Embryonic facial prominence (tissue), 1 donor: ENCODE results near the gene RAP1GAP.

Source experiments
- DNase-seq: peaks from one replicate; pipeline ENCODE4 v3.0.0-alpha.2; 2016; ENCODE audit errors: extremely low spot score

The RAP1GAP gene

DNA sequence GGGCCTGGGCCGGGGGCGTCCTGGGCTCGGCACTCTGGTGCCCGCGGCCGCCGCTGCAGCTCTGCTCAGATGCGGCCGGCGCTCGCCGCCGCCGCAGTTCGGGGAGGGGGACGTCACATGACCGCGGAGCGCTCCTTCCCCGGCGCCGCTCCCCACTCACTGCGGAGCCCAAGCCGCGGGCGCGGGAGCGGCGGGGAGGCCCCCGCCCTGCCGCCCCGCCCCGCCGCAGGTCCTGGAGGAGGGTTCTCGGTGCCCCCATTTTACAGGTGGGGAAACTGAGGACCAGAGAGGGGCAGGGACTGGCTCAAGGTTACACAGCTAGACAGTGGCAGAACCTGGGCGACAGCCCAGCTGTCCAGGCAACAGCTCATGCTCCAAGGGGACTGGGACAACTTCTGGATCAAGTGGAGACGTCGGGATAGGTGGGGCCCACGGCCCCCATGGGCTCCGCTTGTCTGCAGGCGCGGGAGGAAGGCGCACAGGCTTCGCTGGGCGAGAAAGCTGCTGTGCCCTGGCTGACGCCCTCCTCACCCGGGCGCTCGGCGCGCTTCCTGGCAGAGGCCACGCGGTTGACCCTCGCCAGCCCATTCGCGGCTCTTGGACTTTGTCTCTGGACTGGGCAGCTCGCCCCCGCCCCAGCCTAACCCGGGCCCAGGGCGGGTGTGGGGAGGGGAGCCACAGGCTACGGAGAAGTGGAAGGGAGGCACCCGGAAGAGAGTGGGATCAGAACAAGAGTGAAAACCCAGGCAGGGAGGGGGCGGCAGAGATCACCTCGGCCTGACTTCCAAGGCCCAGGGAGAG, at the start of gene RAP1GAP:
RAP1GAP (minus strand) TSS at position 100 of the 801 bp plus-strand sequence. CDS start 49,325 bp downstream, outside the sequence.
- no peak for DNase-seq

DNA sequence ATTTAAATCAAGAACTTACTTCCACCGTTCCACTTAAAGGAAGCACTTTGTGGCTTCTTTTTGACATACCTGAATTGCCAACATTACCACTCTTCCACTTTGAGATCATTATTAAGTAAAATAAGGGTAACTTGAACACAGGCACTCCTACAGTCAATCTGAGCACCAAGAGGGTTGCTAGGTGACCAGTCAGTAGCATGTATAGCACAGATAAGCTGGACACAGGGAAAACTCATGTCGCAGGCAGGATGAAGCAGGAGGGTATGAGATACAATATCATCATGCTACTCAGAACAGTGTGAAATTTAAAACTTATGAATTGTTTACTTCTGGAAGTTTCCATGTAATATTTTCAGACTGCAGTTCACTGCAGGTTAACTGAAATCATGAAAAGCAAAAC, 47.0 kb upstream of the RAP1GAP start:
- no peak for DNase-seq

DNA sequence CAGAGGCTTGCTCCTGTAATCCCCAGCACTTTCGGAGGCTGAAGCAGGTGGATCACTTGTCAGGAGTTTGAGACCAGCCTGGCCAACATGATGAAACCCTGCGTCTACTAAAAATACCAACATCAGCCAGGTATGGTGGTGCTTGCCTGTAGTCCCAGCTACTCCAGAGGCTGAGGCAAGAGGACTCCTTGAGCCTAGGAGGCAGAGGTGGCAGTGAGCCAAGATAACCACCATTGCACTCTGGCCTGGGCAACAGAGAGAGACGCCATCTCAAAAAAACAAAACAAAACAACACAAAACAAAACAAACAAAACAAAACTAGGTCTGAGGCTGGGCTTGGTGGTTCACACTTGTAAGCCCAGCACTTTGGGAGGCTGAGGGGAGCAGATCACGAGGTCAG, 38.7 kb upstream of the RAP1GAP start:
- DNase-seq, result no peak

DNA sequence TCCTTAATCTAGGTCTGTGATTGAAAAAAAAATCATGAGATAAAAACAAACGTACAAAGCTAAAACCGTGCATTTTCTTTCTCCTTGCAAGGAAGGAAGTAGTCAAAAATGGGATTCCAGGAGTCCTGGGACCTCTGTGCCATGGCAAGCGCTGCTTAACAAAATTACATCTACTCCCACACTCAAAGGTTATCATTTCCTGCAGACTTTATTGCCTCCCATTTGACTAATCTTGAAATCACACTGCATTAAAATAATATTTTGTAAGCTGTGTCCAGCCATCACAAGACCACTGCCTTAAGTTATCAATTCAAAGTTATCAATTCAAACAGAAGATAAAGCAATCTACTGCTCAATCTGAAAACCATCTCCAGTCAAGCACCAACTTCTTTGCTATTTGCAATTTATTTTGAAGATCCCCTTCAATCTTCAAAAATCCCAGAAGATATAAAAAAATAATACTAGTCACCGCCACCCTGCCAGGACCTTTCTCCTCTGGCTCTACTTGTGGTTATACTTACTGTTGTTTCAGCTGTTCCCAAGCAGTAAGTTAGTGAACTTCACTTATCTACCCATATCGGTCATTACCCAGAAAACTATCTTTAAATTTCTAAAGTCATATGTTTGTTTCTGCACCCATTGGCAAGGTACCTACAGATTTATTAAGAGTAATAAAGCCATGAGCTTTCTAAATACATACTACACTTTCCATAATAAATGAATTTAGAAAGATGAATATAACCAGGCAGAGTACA, 38.1 kb upstream of the RAP1GAP start:
- no peak for DNase-seq

DNA sequence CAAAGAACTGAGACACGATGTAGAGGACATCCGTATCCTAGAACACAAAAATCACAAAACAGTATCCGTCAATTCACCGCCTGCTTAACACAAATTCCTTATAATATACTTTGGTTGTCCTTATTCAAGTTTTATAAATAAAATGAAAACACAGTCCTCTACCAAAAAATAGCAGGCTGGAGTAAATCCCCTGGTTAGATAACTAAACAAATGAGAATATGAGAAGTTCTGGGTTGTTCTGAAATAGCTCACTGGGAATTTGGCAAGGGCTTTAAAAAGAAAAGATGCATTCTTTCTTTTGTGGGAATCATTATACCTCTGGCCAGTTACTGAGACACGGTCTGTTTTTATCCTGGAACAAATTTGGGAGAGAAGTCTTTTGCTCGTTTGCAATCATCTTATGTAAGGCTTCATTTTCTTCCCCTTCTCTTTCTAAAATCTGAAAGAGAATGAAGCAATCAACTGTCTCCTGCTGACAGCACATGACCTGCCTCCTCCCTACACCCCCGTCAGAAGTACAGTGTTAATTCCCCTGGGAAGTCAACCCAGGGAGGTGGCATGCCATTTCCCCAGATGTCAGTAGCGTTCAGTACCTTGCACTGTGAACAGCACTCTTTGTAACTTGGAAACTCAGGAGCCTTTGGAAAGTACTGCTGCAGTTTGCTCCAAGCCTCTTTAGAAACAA, 37.1 kb upstream of the RAP1GAP start:
- DNase-seq, result no peak

DNA sequence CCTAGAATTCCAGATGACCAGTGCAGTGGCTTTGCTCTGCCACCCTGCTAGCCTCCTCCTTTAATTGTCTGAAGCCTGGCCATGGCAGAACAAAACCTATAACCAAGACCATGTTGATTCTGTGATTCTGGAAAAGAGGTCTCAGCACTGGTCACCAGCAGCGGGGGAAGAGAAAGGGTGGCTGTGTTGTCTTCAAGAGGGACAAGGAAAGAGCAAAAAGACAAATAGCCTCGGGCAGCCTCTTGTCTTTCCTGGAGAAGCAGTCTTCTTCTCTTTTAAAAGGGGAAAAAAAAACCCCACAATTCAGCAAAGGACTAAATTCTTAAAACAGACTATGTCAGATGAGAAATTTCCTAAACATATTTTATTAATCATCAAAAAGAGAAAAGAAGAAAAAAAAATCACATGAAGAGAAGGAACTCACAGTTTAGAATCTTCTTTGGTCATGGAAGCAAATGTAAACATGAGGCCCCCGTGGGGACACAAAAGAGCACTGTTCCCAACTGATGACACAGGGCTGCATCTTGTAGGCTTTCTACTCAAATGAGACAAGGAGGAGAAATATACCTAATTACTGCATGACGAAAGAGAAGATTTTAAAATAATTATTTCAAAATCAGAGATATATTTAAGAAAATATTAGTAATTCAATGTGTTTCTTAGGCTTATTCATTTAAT, 36.3 kb upstream of the RAP1GAP start:
- no peak for DNase-seq

DNA sequence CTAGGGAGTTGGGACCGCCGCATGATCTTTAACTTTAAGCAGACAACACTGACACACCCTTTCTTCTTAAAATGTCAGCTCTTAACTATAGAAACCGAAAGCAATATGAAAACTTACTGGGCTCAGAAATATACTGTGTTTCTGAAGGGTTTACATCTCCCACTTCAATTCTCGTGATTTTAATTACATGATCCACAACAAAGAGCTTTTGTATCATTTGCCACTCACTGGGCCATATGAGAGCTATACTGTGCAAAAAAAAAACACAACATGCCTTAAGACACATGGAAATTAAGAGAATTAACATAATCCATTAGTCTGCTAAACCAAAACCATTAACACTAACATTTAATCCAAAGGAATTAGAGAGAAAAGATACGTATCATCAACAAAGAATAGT, 35.0 kb upstream of the RAP1GAP start:
- DNase-seq, result no peak

DNA sequence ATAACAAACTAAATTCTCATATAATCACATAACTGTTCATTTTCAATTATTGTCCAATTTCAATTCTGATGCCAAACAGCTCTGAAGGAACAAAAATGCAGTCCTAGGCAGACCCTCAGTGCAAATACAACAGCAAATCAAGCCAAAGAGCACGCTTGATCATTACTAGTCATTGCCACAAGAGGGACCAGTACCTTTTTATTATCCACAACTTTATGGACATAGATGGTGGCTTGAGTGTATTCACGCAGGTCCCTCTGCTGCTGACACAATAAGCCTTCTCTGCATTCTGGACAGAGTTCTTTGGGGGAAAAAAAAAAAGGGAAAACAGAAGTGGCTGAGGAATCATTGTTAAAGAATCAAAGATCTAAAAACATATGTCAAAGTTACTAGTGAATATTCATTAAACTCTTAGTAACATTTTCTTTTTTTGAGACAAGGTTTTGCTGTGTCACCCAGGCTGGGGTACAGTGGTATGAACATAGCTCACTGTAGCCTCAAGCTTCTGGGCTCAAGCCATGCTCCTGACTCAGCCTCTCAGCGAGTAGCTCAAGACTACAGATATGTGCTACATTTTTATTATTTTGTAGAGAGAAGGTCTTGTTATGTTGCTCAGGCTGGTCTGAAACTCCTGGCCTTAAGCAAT, 34.3 kb upstream of the RAP1GAP start:
- no peak for DNase-seq

DNA sequence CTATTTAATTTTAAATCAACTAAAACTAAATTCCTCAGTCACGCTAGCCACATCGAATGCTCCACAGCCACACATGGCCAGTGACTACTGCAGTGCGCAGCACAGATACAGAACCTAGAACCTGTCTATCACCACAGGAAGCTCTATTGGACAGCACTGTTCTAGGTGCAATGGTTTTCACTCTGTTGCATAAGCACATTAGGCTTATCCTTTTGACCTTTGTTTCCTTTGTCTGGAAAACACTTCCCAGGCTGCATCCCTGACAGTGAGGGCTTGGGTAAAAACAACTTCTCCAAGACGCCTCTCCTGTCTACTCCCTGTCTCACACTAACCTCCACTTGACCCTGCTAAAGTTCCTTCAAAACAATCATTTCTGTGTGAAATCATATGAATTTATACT, 33.6 kb upstream of the RAP1GAP start:
- no peak for DNase-seq

DNA sequence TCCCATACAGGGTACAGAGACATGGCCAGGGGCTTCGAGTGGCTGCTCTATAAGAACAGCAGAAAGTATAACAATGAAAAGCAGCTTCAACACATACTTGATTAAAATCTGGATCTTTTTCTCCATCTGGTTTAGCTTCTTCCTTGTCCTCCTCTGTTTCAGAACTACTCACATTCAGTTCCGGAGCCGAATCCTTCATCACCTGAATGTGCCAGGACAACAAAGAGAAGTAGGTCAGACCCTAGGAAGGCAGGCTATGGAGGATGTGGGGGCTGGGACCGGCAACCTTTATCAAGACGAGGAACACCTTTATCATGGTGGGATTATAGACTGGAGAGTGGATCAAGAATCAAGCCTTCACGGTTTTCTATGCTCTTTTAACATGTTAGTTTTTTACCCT, 32.2 kb upstream of the RAP1GAP start:
- no peak for DNase-seq

DNA sequence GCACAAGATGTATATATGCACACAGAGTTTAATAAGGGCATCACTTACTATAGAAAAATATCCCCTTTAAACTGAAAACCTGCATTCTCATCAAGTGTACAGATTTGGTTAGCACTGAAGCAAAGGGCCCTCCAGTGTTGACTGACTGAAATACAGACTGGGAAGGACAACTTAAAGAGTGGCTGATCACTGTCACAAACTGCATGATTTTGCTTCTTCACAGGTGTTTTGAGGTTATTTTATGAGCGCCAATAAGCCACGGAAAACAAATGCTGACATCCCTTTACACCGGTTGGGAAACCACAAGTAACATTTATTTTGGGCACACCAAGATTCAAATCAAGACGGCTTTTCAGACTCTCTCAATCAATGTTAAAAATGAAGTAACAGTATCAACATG, 30.9 kb upstream of the RAP1GAP start:
- DNase-seq, result no peak

DNA sequence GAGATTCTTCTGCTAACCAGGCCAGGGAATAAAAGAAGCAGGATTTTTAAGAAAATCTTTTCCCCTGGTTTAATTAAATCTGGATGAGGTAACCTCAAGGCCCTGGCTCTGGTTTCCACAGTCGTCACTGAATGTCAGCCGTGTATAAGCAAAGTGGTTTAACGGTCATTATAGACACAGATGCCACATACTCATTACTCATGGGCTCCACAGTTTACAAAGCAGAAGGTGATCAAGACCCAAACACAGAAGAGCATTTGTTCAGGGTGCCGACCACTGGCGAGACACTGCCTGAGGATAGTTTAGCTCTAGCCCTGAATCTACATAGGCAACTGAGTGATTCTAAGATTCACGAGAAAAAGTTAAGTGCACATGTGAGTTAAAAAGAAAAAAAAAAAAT, 27.8 kb upstream of the RAP1GAP start:
- DNase-seq, result no peak

DNA sequence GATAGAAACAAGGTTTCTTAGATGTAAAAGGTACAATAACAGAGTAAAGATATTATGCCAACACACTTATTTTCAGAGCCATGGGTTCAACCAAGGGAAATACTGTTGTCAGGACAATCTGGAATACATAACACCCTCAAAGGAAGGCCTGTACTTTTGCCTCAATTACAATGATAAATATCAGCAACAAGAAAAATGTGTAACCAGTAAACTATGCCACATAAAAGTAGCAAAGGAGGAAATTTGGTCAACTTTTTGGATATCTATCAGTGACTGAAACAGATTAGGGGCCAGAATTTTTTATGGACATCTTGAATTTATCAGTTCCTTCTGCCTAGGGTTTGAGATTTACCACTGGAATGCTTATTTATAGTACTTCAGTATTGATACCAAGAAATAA, 24.6 kb upstream of the RAP1GAP start:
- no peak for DNase-seq

DNA sequence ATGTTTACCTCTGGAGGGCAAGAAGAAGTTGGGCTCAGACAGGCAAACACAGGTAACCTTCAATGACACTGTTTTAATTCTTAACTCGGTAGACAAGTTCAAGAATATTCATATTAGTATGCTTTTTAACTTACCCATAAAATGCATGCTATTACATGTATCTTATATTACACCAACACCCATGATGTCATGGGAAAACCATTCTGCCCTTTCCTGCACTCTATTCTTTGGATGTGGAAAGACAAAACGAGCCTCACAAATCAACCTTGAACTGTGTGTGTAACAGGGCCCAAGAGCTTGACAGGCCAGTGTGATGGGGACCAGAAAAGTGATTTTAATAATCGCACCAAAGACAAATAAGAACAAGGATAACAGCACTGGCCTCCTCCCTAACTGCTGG, 22.6 kb upstream of the RAP1GAP start:
- no peak for DNase-seq

DNA sequence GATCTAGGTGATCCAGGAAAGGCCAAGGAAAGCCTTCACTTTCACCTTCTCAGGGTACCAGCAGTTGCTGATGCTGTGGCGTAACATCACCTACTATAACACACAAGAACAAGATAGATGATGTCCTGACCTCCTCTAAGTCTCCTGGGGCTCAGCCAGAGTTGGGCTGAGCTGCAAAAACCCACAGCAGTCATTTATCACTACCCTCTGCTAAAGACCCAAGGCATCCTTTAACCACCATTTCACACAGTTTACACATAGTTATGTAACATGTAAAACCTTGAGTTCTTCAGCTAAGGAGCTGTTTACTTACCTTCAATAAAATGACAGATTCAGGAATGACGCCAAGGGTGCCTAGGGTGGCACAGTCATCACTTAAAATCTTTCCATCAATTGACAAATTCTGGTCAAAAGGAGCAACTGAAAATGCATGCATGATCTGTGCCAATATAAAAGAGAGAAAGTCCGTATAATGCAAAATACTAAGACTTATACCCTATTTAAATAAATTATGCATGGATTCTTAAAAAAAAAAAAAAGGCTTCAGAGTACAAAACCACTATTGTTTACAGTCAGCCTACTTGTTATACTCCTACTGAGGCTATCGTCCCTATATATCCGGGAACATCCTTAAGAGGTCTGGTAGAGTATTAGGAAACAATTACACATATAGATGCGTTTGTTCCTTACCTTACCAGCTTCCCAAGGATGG, 20.7 kb upstream of the RAP1GAP start:
- DNase-seq, result no peak

DNA sequence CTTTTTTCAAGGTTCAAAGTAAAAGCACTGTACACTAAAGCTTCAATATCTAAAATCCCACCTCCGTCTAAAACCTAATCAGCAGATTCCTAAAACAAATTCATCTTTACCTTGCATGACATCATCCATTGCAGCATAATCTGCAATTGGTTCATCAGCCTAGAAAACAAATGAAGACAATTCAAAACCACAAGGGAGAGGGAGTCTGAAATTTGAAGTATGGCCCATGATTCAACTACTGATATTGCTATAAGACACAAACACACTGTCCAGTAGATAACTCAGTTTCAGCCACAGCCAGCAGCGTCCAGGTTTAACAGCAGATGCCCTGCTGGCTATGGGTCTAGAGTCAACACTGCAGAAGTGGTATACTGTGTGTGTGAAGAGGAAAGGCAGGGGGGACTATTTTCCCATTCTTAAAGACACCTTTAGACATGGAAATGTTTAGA, 17.9 kb upstream of the RAP1GAP start:
- no peak for DNase-seq

DNA sequence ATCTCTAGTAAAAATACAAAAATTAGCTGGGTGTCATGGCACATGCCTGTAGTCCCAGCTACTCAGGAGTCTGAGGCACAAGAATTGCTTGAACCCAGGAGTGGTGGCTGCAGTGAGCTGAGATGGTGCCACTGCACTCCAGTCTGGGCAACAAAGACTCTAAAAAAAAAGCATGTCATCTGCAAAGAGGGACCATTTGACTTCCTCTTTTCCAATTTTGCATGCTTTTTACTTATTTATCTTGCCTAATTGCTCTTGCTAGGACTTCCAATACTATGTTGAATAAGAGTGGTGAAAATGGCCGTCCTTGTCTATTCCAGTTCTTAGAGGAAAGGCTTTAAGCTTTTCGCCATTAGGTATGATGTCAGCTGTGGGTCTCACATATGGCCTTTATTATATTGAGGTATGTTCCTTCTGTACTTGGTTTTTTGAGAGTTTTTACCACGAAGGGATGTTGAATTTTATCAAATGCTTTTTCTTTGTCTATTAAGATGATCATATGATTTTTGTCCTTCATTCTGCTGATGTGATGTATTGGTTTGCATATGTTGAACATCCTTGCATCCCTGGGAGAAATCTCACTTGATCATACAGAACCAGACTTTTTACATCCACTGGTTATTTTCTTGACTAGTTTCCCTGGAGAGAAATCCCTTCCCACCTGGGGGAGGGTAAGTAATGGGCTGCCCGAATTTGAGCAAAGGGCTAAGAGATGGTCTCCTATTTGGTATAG, 17.0 kb upstream of the RAP1GAP start:
- DNase-seq, result no peak

DNA sequence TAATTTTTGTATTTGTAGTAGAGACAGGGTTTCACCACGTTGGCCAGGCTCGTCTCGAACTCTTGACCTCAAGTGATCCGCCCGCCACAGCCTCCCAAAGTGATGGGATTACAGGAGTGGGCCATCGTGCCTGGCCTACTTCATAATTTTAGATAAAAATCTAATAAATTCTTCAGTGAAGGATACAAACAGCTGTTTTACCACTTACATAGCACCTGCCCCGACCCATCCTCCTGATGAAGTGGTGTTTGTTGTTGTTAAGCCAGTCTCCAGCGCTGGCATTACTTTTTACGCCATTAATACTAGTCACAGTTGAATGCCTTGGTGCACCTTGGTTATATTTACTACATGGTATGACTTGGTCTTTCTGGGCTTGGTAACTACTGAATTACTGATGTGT, 12.3 kb upstream of the RAP1GAP start:
- no peak for DNase-seq

DNA sequence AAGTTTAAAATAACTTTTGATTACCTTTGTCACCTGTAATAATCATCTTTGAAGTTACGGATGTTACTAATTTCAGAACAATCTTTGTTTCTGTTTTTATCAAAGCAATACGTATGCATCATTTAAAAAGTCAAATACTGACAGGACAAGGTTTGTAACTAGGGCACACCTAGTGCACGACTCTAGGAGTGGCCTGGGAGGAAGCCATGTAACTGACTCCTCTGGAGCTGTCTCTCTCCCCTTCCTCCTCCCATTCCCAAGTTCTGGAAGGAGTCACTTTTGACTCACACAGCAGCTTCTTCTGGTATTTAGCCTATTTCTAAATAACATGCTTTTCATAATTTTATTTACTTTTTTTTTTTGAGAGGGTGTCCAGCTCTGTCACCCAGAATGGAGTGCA, 11.8 kb upstream of the RAP1GAP start:
- no peak for DNase-seq

DNA sequence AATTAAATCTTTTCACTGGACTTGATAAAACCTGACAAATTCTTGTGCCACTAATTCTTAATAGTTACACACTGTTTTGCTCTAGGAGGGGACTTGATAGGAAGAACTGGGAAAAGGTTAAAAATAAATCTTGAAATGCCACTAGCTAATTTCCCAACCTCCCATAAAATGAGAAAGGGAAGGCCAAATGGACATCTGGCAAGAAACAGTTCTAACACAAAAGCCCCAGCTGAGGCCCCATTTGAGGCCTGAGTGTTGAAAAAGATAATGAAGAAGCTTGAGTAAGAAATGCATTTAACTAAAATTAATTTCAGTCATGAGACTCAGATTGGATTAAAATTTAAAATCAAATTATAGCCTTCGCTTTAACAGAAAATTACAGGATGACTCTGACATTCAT, 11.2 kb upstream of the RAP1GAP start:
- DNase-seq, result no peak
